GM12878 (cell line): Measurements from ENCODE around the gene PITPNC1. TPM values are rescaled to one million over a fixed set of nuclear protein-coding genes. Genes with fewer than 3 reads are reported as not detected.

ENCODE experiments used
- CBFB ChIP-seq: IDR thresholded peaks from 2 replicates; pipeline ENCODE4 v1.6.1; 2016; ENCODE audit warnings: antibody characterized with exemption, low read depth
- CHD2 ChIP-seq: IDR thresholded peaks from 2 replicates; pipeline ENCODE4 v1.6.1; 2011; ENCODE audit warnings: low read depth, low read length, improper control_type of control experiment, borderline replicate concordance
- EGR1 ChIP-seq, 2 experiments: IDR thresholded peaks; 1 replicate in 1 of 2; 2 replicates in 1 of 2; pipeline ENCODE4 v1.6.1; 2011 to 2012; ENCODE audit warnings: low read depth in 2 of 2, low read length in 2 of 2, borderline replicate concordance in 1 of 2, mild to moderate bottlenecking in 1 of 2, moderate library complexity in 1 of 2
- HDAC2 ChIP-seq: fragments of 200-600 bp; sonication (generic); IDR thresholded peaks from 2 replicates; pipeline ENCODE4 v1.6.1; 2017
- HDAC6 ChIP-seq: fragments of 200-600 bp; sonication (generic); IDR thresholded peaks from one replicate; pipeline ENCODE4 v1.8.0; 2017; ENCODE audit warnings: antibody characterized with exemption; ENCODE audit not compliant: unreplicated experiment
- IKZF2 ChIP-seq, 2 experiments: fragments of 450-650 bp; IDR thresholded peaks; 2 replicates each; pipeline ENCODE4 v1.6.1; 2017; ENCODE audit warnings: mild to moderate bottlenecking in 2 of 2, moderate library complexity in 2 of 2
- KLF5 ChIP-seq: fragments of 450-650 bp; IDR thresholded peaks from 2 replicates; pipeline ENCODE4 v1.6.1; 2014; ENCODE audit warnings: mild to moderate bottlenecking; ENCODE audit not compliant: partially characterized antibody
- MAX ChIP-seq: IDR thresholded peaks from 2 replicates; pipeline ENCODE4 v1.6.1; 2012; ENCODE audit warnings: low read depth, low read length, improper control_type of control experiment
- NBN ChIP-seq: fragments of 450-650 bp; IDR thresholded peaks from 2 replicates; pipeline ENCODE4 v1.6.1; 2016
- NR2C2 ChIP-seq: IDR thresholded peaks from 2 replicates; pipeline ENCODE4 v1.6.1; 2011; ENCODE audit warnings: borderline replicate concordance, low read depth; ENCODE audit not compliant: control insufficient read depth, insufficient read length
- NR2F1 ChIP-seq: fragments of 450-650 bp; conservative IDR thresholded peaks from 2 replicates; pipeline ENCODE4 v1.6.1; 2017; ENCODE audit warnings: mild to moderate bottlenecking
- POLR2AphosphoS5 ChIP-seq: IDR thresholded peaks from 2 replicates; pipeline ENCODE4 v1.6.1; 2011; ENCODE audit warnings: mild to moderate bottlenecking, low read length, inconsistent platforms
- POU2F2 ChIP-seq: IDR thresholded peaks from 3 replicates; pipeline ENCODE4 v1.6.1; 2011; ENCODE audit warnings: low read depth, mild to moderate bottlenecking, low read length, borderline replicate concordance
- SIN3A ChIP-seq: IDR thresholded peaks from 2 replicates; pipeline ENCODE4 v1.6.1; 2012; ENCODE audit warnings: low read depth, low read length, improper control_type of control experiment
- SIX5 ChIP-seq: IDR thresholded peaks from 2 replicates; pipeline ENCODE4 v1.6.1; 2011; ENCODE audit warnings: mild to moderate bottlenecking, low read depth, low read length, moderate library complexity; ENCODE audit not compliant: severe bottlenecking
- SMARCA5 ChIP-seq: fragments of 450-650 bp; IDR thresholded peaks from 2 replicates; pipeline ENCODE4 v1.6.1; 2017; ENCODE audit warnings: mild to moderate bottlenecking
- SREBF2 ChIP-seq: IDR thresholded peaks from 2 replicates; pipeline ENCODE4 v1.6.1; 2012; ENCODE audit warnings: mild to moderate bottlenecking, low read length
- TCF3 ChIP-seq: IDR thresholded peaks from 2 replicates; pipeline ENCODE4 v1.6.1; 2012; ENCODE audit warnings: low read depth, mild to moderate bottlenecking, low read length, borderline replicate concordance; ENCODE audit not compliant: insufficient read depth
- ZNF687 ChIP-seq: fragments of 450-650 bp; IDR thresholded peaks from 2 replicates; pipeline ENCODE4 v1.6.1; 2017; ENCODE audit warnings: mild to moderate bottlenecking, moderate library complexity
- polyA plus RNA-seq, 11 experiments: library from polyadenylated mRNA; depleted of rRNA in 4 of 11; unstranded in 6 of 11; stranded (reverse) in 5 of 11; fragments of >200 nt; fragmentation: Nextera tagmentation in 4 of 11; fragmentation: Illumina TruSeq in 1 of 11; extraction: Ambion mirVana in 4 of 11; extraction: Trizol in 1 of 11; gene quantifications; 1 replicate in 1 of 11; 2 replicates in 10 of 11; pipeline versions ENCODE4 v1.2.1 to v1.2.3, GENCODE V29; 2011 to 2016; ENCODE audit warnings: inconsistent platforms in 2 of 11, missing spikeins in 2 of 11, low read depth in 1 of 11
- total RNA-seq, 4 experiments: library from RNA; depleted of rRNA in 3 of 4; stranded (reverse); fragments of >200 nt in 3 of 4; fragmentation: Illumina TruSeq in 1 of 4; extraction: Trizol in 1 of 4; gene quantifications; 2 replicates each; pipeline versions ENCODE4 v1.2.1 to v1.2.3, GENCODE V29; 2013 to 2021
- TF ChIP-seq, protein P1 (sequence below): fragments of 450-650 bp; conservative IDR thresholded peaks from 2 replicates; pipeline ENCODE4 v1.6.1; 2017; ENCODE audit warnings: mild to moderate bottlenecking, moderate library complexity
- TF ChIP-seq, protein P2 (sequence below): fragments of 450-650 bp; IDR thresholded peaks from 2 replicates; pipeline ENCODE4 v1.6.1; 2017; ENCODE audit warnings: mild to moderate bottlenecking

The PITPNC1 gene
- total and polyA plus RNA-seq, 10 of the 15 experiments (the other 5 are each of a cell fraction or from before 2014, with no cell fraction given) = 12.2 to 62.4 (median 47.3) TPM

- TF ChIP-seq, protein P1, sequence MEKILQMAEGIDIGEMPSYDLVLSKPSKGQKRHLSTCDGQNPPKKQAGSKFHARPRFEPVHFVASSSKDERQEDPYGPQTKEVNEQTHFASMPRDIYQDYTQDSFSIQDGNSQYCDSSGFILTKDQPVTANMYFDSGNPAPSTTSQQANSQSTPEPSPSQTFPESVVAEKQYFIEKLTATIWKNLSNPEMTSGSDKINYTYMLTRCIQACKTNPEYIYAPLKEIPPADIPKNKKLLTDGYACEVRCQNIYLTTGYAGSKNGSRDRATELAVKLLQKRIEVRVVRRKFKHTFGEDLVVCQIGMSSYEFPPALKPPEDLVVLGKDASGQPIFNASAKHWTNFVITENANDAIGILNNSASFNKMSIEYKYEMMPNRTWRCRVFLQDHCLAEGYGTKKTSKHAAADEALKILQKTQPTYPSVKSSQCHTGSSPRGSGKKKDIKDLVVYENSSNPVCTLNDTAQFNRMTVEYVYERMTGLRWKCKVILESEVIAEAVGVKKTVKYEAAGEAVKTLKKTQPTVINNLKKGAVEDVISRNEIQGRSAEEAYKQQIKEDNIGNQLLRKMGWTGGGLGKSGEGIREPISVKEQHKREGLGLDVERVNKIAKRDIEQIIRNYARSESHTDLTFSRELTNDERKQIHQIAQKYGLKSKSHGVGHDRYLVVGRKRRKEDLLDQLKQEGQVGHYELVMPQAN = peak; percentile 54; the same call in 1 of the 2 replicates
- TF ChIP-seq HDAC2 (no peak), EGR1 (IDR thresholded peaks at IDR 0.05; ENCODE audit: borderline replicate concordance in 1 of 2, low read depth in 2 of 2, low read length in 2 of 2) (peak in 1 of 2 experiments; percentile 36; a peak in 1 of 3 replicates), POLR2AphosphoS5 (peak; percentile 67), ZNF687 (peak; percentile 46), HDAC6 (peak; percentile 27), TCF3 (no peak), SREBF2 (no peak), CBFB (no peak), MAX (peak; percentile 55; the same call in 1 of the 2 replicates), CHD2 (peak; percentile 28; the same call in 1 of the 2 replicates), SIN3A (0 out of 2 replicates have a peak, but pooled peaks have one; percentile 61), NR2F1 (no peak; the same call in 1 of the 2 replicates), NBN (0 out of 2 replicates have a peak, but pooled peaks have one; percentile 55), POU2F2 (peak; percentile 40; the same call in 1 of the 3 replicates), SMARCA5 (peak; percentile 98), IKZF2 (IDR thresholded peaks at IDR 0.05) (no peak), SIX5 (no peak), KLF5 (peak; percentile 38), NR2C2 (no peak)
- TF ChIP-seq, protein P2, sequence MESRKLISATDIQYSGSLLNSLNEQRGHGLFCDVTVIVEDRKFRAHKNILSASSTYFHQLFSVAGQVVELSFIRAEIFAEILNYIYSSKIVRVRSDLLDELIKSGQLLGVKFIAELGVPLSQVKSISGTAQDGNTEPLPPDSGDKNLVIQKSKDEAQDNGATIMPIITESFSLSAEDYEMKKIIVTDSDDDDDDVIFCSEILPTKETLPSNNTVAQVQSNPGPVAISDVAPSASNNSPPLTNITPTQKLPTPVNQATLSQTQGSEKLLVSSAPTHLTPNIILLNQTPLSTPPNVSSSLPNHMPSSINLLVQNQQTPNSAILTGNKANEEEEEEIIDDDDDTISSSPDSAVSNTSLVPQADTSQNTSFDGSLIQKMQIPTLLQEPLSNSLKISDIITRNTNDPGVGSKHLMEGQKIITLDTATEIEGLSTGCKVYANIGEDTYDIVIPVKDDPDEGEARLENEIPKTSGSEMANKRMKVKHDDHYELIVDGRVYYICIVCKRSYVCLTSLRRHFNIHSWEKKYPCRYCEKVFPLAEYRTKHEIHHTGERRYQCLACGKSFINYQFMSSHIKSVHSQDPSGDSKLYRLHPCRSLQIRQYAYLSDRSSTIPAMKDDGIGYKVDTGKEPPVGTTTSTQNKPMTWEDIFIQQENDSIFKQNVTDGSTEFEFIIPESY = no peak
Measured at GRCh38 chr17:67378454-67379250, 1.6 kb downstream of the PITPNC1 start (continued).
